K562 (cell line): ENCODE measurements around the gene ZNF467. TPM values are rescaled to one million over a fixed set of nuclear protein-coding genes. Genes with fewer than 3 reads are reported as not detected.

ENCODE experiments used
- ATAC-seq: fragments of 200-7000 bp; cut with Tn5 transposase; 3 replicates; pipeline ENCODE4 v1.9.1; 2020; ENCODE audit warnings: moderate library complexity
- BruUV-seq: library from RNA; stranded (reverse); fragments of 400-500 nt; replicated peaks from 2 replicates; lab custom pipeline; 2021; lab: Mats Ljungman, UMichigan
- CTCF ChIA-PET: fragments of 300-600 bp; formaldehyde crosslinking; extraction: SDS; loops from one replicate; lab custom pipeline; 2021; ENCODE audit warnings: low intra/inter-chr PET ratio; lab: Yijun Ruan, JAX
- POLR2A ChIA-PET: fragments of 300-600, 350-650 bp; sonication (Branson Sonifier 250); formaldehyde crosslinking; extraction: SDS; loops from one replicate; lab custom pipeline; 2021; ENCODE audit warnings: antibody characterized with exemption, inconsistent platforms; lab: Yijun Ruan, JAX
- DNase-seq, 4 experiments: peaks; one replicate each; pipeline versions ENCODE4 v3.0.0 to v3.0.0-alpha.2; 2011 to 2018; ENCODE audit warnings: low spot score in 3 of 4, mixed read lengths in 3 of 4; ENCODE audit errors: extremely low read depth in 1 of 4
- FAIRE-seq: peaks from 2 replicates; lab custom pipeline; 2011; peaks lifted over from hg19 to GRCh38; lab: Jason Lieb, UNC
- H2AFZ ChIP-seq: 2 replicates; pipeline ENCODE4 v1.6.0; 2011; ENCODE audit warnings: low read depth, low read length, control low read depth, inconsistent platforms
- H3K27ac ChIP-seq: fragments of 200-600 bp; 3 replicates; pipeline ENCODE4 v1.8.0; 2011; ENCODE audit warnings: low read depth, mild to moderate bottlenecking, control low read depth, inconsistent platforms, low read length, moderate library complexity, mixed read lengths; ENCODE audit errors: extremely low read depth
- H3K27me3 ChIP-seq, 2 experiments: fragments of 300-600 bp in 1 of 2; 2 replicates in 1 of 2; 3 replicates in 1 of 2; pipeline versions ENCODE4 v1.6.0 to v1.8.0; 2011; ENCODE audit warnings: inconsistent platforms in 2 of 2, low read length in 2 of 2, mild to moderate bottlenecking in 1 of 2, mixed read lengths in 1 of 2, moderate library complexity in 1 of 2; ENCODE audit not compliant: control insufficient read depth in 2 of 2, insufficient read depth in 2 of 2
- H3K36me3 ChIP-seq: fragments of 300-600 bp; 3 replicates; pipeline ENCODE4 v1.8.0; 2011; ENCODE audit warnings: mild to moderate bottlenecking, low read length, inconsistent platforms; ENCODE audit not compliant: control insufficient read depth, insufficient read depth
- H3K4me1 ChIP-seq, 2 experiments: fragments of 200-600 bp in 1 of 2; replicated peaks in 1 of 2; 2 replicates in 1 of 2; 3 replicates in 1 of 2; pipeline versions ENCODE4 v1.5.1 to v1.8.0; 2011; ENCODE audit warnings: inconsistent platforms in 2 of 2, low read length in 2 of 2, mild to moderate bottlenecking in 1 of 2, mixed read lengths in 1 of 2, moderate library complexity in 1 of 2; ENCODE audit not compliant: control insufficient read depth in 2 of 2, insufficient read depth in 2 of 2
- H3K4me2 ChIP-seq: 2 replicates; pipeline ENCODE4 v1.6.1; 2011; ENCODE audit warnings: low read length, control low read depth, inconsistent platforms, mixed read lengths; ENCODE audit not compliant: insufficient read depth
- H3K4me3 ChIP-seq: fragments of 200-600 bp; sonication (generic), shearing (Covaris generic); 2 replicates; pipeline ENCODE4 v1.5.1; 2016; ENCODE audit warnings: control low read depth, inconsistent platforms
- H3K79me2 ChIP-seq: fragments of 200-600 bp; 3 replicates; pipeline ENCODE4 v1.8.0; 2011; ENCODE audit warnings: low read length, inconsistent platforms; ENCODE audit not compliant: control insufficient read depth, insufficient read depth
- H3K9ac ChIP-seq, 2 experiments: 2 replicates each; pipeline versions ENCODE4 v1.6.0 to v1.6.1; 2011; ENCODE audit warnings: low read depth in 2 of 2, low read length in 2 of 2, control low read depth in 1 of 2, inconsistent platforms in 1 of 2, mild to moderate bottlenecking in 1 of 2, mixed read lengths in 1 of 2; ENCODE audit not compliant: insufficient read depth in 1 of 2
- H3K9me1 ChIP-seq: one replicate; pipeline ENCODE4 v1.6.0; 2011; ENCODE audit warnings: inconsistent platforms, mild to moderate bottlenecking, low read length, moderate library complexity; ENCODE audit not compliant: control insufficient read depth, insufficient read depth
- H3K9me3 ChIP-seq: replicated peaks from 2 replicates; pipeline ENCODE4 v1.5.1; 2011; ENCODE audit warnings: low read depth, low read length, inconsistent platforms; ENCODE audit not compliant: control insufficient read depth, insufficient read depth
- H4K20me1 ChIP-seq: replicated peaks from 2 replicates; pipeline ENCODE4 v1.6.1; 2011; ENCODE audit warnings: low read length, inconsistent platforms, mixed read lengths; ENCODE audit not compliant: control insufficient read depth, insufficient read depth
- BCOR ChIP-seq: fragments of 450-650 bp; IDR thresholded peaks from 2 replicates; pipeline ENCODE4 v1.6.1; 2016
- CBFA2T2 ChIP-seq: fragments of 450-650 bp; conservative IDR thresholded peaks from 2 replicates; pipeline ENCODE4 v1.6.1; 2017; ENCODE audit warnings: mild to moderate bottlenecking
- CBX3 ChIP-seq, 2 experiments: IDR thresholded peaks; 1 replicate in 1 of 2; 2 replicates in 1 of 2; pipeline ENCODE4 v1.6.1; 2012; ENCODE audit warnings: inconsistent platforms in 2 of 2, low read length in 2 of 2, borderline replicate concordance in 1 of 2, control low read depth in 1 of 2
- CC2D1A ChIP-seq: fragments of 450-650 bp; IDR thresholded peaks from 2 replicates; pipeline ENCODE4 v1.6.1; 2017; ENCODE audit warnings: mild to moderate bottlenecking
- ELF4 ChIP-seq: fragments of 450-650 bp; formaldehyde crosslinking; IDR thresholded peaks from 2 replicates; pipeline ENCODE4 v1.4.0; 2022; ENCODE audit warnings: missing genetic modification characterization
- FOXK1 ChIP-seq: sonication (generic); formaldehyde crosslinking; IDR thresholded peaks from 2 replicates; pipeline ENCODE4 v1.8.0; 2022; ENCODE audit warnings: missing genetic modification reagents, mild to moderate bottlenecking, borderline replicate concordance
- HDAC2 ChIP-seq: fragments of 450-650 bp; IDR thresholded peaks from 2 replicates; pipeline ENCODE4 v1.6.1; 2016; ENCODE audit warnings: mild to moderate bottlenecking
- HMGXB4 ChIP-seq: sonication (generic); formaldehyde crosslinking; IDR thresholded peaks from 2 replicates; pipeline ENCODE4 v1.8.1; 2023; ENCODE audit warnings: mild to moderate bottlenecking, missing genetic modification reagents
- NCOR1 ChIP-seq: fragments of 450-650 bp; IDR thresholded peaks from 2 replicates; pipeline ENCODE4 v1.6.1; 2016; ENCODE audit warnings: mild to moderate bottlenecking, moderate library complexity
- PML ChIP-seq: IDR thresholded peaks from 2 replicates; pipeline ENCODE4 v1.6.1; 2012; ENCODE audit warnings: low read length, inconsistent platforms
- POLR2AphosphoS5 ChIP-seq: IDR thresholded peaks from 2 replicates; pipeline ENCODE4 v1.6.1; 2011; ENCODE audit warnings: mild to moderate bottlenecking, low read depth, low read length, moderate library complexity; ENCODE audit not compliant: control insufficient read depth, insufficient read depth
- SAFB2 ChIP-seq: fragments of 200-400 bp; formaldehyde crosslinking; IDR thresholded peaks from 2 replicates; pipeline ENCODE4 v1.6.1; 2018; ENCODE audit warnings: borderline replicate concordance, low read length, low read depth, moderate library complexity; ENCODE audit not compliant: severe bottlenecking
- TBP ChIP-seq: optimal IDR thresholded peaks from 2 replicates; pipeline ENCODE3; 2011; ENCODE audit warnings: low read depth, low read length, improper control_type of control experiment
- TCF3 ChIP-seq: sonication (generic); formaldehyde crosslinking; IDR thresholded peaks from 2 replicates; pipeline ENCODE4 v1.4.0; 2020; ENCODE audit warnings: mild to moderate bottlenecking, missing genetic modification reagents
- TEAD4 ChIP-seq, 2 experiments: sonication (generic) in 1 of 2; formaldehyde crosslinking in 1 of 2; IDR thresholded peaks; 2 replicates each; pipeline versions ENCODE4 v1.6.1 to v1.8.0; 2012 to 2022; ENCODE audit warnings: borderline replicate concordance in 1 of 2, inconsistent platforms in 1 of 2, low read length in 1 of 2, mild to moderate bottlenecking in 1 of 2, missing genetic modification reagents in 1 of 2
- TRIM28 ChIP-seq: fragments of 450-650 bp; IDR thresholded peaks from 2 replicates; pipeline ENCODE4 v1.6.1; 2017
- ZBTB43 ChIP-seq: sonication (generic); formaldehyde crosslinking; IDR thresholded peaks from 2 replicates; pipeline ENCODE4 v1.8.0; 2023; ENCODE audit warnings: mild to moderate bottlenecking, missing genetic modification reagents
- WGBS: fragments of 100-300 bp; shearing (Covaris generic); methylation state at CpG from one replicate; pipeline ENCODE4 v1.1.6; 2016; ENCODE audit warnings: low coverage, mixed read lengths; ENCODE audit not compliant: insufficient coverage; ENCODE audit errors: missing lambda C conversion rate; 5-methylcytosine and 5-hydroxymethylcytosine counted together
- in situ Hi-C: fragments of 300-500 bp; cut with MboI; formaldehyde crosslinking; loops from 4 replicates; pipeline ENCODE4 v1.15.0; 2018; ENCODE audit warnings: inconsistent platforms, mixed read lengths
- intact Hi-C: fragments of 100-400 bp; cut with micrococcal nuclease; formaldehyde crosslinking; loops from 2 replicates; pipeline ENCODE4 v1.14.2; 2022
- polyA plus RNA-seq, 8 experiments: library from polyadenylated mRNA; depleted of rRNA in 4 of 8; stranded (reverse) in 5 of 8; unstranded in 3 of 8; fragments of >200 nt; fragmentation: Nextera tagmentation in 2 of 8; fragmentation: Illumina TruSeq in 1 of 8; extraction: Ambion mirVana in 2 of 8; extraction: Trizol in 1 of 8; gene quantifications; 2 replicates each; pipeline versions ENCODE4 v1.2.1 to v1.2.3, GENCODE V29; 2011 to 2014; ENCODE audit warnings: inconsistent platforms in 1 of 8, missing spikeins in 1 of 8
- total RNA-seq, 7 experiments: library from RNA; depleted of rRNA in 6 of 7; stranded (reverse); fragments of >200 nt in 6 of 7; fragmentation: Illumina TruSeq in 2 of 7; extraction: Trizol in 2 of 7; gene quantifications; 2 replicates each; pipeline versions ENCODE4 v1.2.1 to v1.2.3, GENCODE V29; 2011 to 2021; ENCODE audit warnings: low replicate concordance in 1 of 7
- TF ChIP-seq, protein P1 (sequence below): fragments of 450-650 bp; IDR thresholded peaks from one replicate; pipeline ENCODE4 v1.6.1; 2018; ENCODE audit warnings: mild to moderate bottlenecking, moderate library complexity; ENCODE audit not compliant: partially characterized antibody

ZNF467 gene
- total and polyA plus RNA-seq, 9 of the 15 experiments (the other 6 are each of a cell fraction or from before 2014, with no cell fraction given), result 0.32 to 14.2 (median 1.7) TPM

- in situ Hi-C loops, result no loop called here
- DNase-seq (peak; percentile 33 to 71 (median 46)), FAIRE-seq (peak; percentile 78), ATAC-seq (peak; percentile 52)
- Histone ChIP-seq H2AFZ (peak overlapping the region; percentile 2; the same call in 1 of the 2 replicates), H3K27ac (no peak overlapping the region), H3K9me1 (no peaks in the 10 kb centered on the region), H3K4me3 (no peak overlapping the region), H3K36me3 (no peaks in the 10 kb centered on the region; the same call in 2 of the 3 replicates), H3K9ac (no peak overlapping the region), H3K9me3 (no peaks in the 10 kb centered on the region), H3K27me3 (no peaks in the 10 kb centered on the region), H4K20me1 (no peaks in the 10 kb centered on the region), H3K4me1 (peaks cover 30 to 39% of the 10 kb centered on the region in 2 experiments), H3K4me2 (peak overlapping the region; percentile 53; the same call in 1 of the 2 replicates), H3K79me2 (no peaks in the 10 kb centered on the region)
- POLR2A ChIA-PET, result interaction anchor here (0.8 to 1.2 kb wide), 5 partner anchors 9 to 56 kb away, joined by 4 to 7 read pairs (median 4); no protein-coding TSS in a partner anchor
- WGBS, result 15% methylated on average over 6 of the region's 6 CpGs
- BruUV-seq, result no TSS peak
- intact Hi-C loops, result no loop called here
- CTCF ChIA-PET, result interaction anchor here (1.1 kb wide), 1 partner anchor 338 kb away, joined by 3 read pairs; no protein-coding TSS in a partner anchor
- no peak for TF ChIP-seq SAFB2
- TF ChIP-seq TCF3 (CRISPR knock-in tag), result peak; percentile 61
- TF ChIP-seq TBP, result peak; percentile 30
- TF ChIP-seq HMGXB4 (CRISPR knock-in tag), result no peak
- TF ChIP-seq TEAD4 (IDR thresholded peaks at IDR 0.05; ENCODE audit: low read length), result peak; percentile 80
- TF ChIP-seq TEAD4 (CRISPR knock-in tag; IDR thresholded peaks at IDR 0.05; ENCODE audit: borderline replicate concordance), result no peak
- TF ChIP-seq PML, result peak; percentile 60; the same call in 1 of the 2 replicates
- TF ChIP-seq HDAC2, result peak; percentile 87
- TF ChIP-seq BCOR, result peak; percentile 77
- peak; percentile 89 for TF ChIP-seq CBFA2T2
- 0 out of 2 replicates have a peak, but pooled peaks have one; percentile 36 for TF ChIP-seq ELF4 (CRISPR knock-in tag)
- TF ChIP-seq CBX3 (IDR thresholded peaks at IDR 0.05; ENCODE audit: borderline replicate concordance in 1 of 2, low read length in 2 of 2), result 0 out of 3 replicates have a peak, but pooled peaks of 1 of the 2 experiments have one; percentile 0
- no peak for TF ChIP-seq TRIM28
- TF ChIP-seq POLR2AphosphoS5, result peak; percentile 52; the same call in 1 of the 2 replicates
- peak; percentile 74 for TF ChIP-seq NCOR1
- TF ChIP-seq FOXK1, result no peak
- peak; percentile 14; the same call in 1 of the 2 replicates for TF ChIP-seq CC2D1A
- TF ChIP-seq, protein P1, sequence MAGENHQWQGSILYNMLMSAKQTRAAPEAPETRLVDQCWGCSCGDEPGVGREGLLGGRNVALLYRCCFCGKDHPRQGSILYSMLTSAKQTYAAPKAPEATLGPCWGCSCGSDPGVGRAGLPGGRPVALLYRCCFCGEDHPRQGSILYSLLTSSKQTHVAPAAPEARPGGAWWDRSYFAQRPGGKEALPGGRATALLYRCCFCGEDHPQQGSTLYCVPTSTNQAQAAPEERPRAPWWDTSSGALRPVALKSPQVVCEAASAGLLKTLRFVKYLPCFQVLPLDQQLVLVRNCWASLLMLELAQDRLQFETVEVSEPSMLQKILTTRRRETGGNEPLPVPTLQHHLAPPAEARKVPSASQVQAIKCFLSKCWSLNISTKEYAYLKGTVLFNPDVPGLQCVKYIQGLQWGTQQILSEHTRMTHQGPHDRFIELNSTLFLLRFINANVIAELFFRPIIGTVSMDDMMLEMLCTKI, result no peak
- no peak for TF ChIP-seq ZBTB43
Measured at GRCh38 chr7:149760538-149760937, 12.8 kb downstream of the ZNF467 start.
